GM23248 (cell line): ENCODE measurements around the gene GABRR3. TPM values are rescaled to one million over a fixed set of nuclear protein-coding genes. Genes with fewer than 3 reads are reported as not detected.

Experiments used
- DNase-seq: peaks from one replicate; pipeline ENCODE4 v3.0.0-alpha.2; 2015
- H2AFZ ChIP-seq: fragments of 200-600 bp; sonication (generic); 2 replicates; pipeline ENCODE4 v1.6.1; 2016; ENCODE audit warnings: antibody characterized with exemption
- H3F3A ChIP-seq: fragments of 200-600 bp; sonication (generic); 2 replicates; pipeline ENCODE4 v1.6.1; 2016; ENCODE audit warnings: mild to moderate bottlenecking, antibody characterized with exemption, mixed run types; ENCODE audit not compliant: insufficient read depth
- H3K27ac ChIP-seq: fragments of 200-600 bp; sonication (generic); 2 replicates; pipeline ENCODE4 v1.5.1; 2016; ENCODE audit warnings: mild to moderate bottlenecking
- H3K27me3 ChIP-seq: fragments of 200-600 bp; sonication (generic); replicated peaks from 2 replicates; pipeline ENCODE4 v1.6.1; 2016; ENCODE audit warnings: mild to moderate bottlenecking; ENCODE audit not compliant: insufficient read depth
- H3K36me3 ChIP-seq: fragments of 200-600 bp; sonication (generic); 2 replicates; pipeline ENCODE4 v1.6.1; 2016; ENCODE audit warnings: low read depth, mild to moderate bottlenecking
- H3K4me1 ChIP-seq: fragments of 200-600 bp; sonication (generic); 2 replicates; pipeline ENCODE4 v1.6.1; 2016; ENCODE audit warnings: mild to moderate bottlenecking; ENCODE audit not compliant: insufficient read depth
- H3K4me2 ChIP-seq: fragments of 200-600 bp; sonication (generic); one replicate; pipeline ENCODE4 v1.6.1; 2016; ENCODE audit warnings: mild to moderate bottlenecking; ENCODE audit not compliant: unreplicated experiment
- H3K4me3 ChIP-seq: fragments of 200-600 bp; sonication (generic); 2 replicates; pipeline ENCODE4 v1.5.1; 2016; ENCODE audit warnings: mild to moderate bottlenecking
- H3K79me2 ChIP-seq: fragments of 200-600 bp; sonication (generic); 2 replicates; pipeline ENCODE4 v1.6.1; 2016; ENCODE audit warnings: mild to moderate bottlenecking; ENCODE audit not compliant: insufficient read depth
- H3K9ac ChIP-seq: fragments of 200-600 bp; sonication (generic); 2 replicates; pipeline ENCODE4 v1.6.1; 2016; ENCODE audit warnings: mild to moderate bottlenecking
- H3K9me2 ChIP-seq: fragments of 200-600 bp; sonication (generic); 2 replicates; pipeline ENCODE4 v1.6.1; 2016; ENCODE audit warnings: mixed run types, mild to moderate bottlenecking, moderate library complexity; ENCODE audit not compliant: insufficient read depth
- H3K9me3 ChIP-seq: fragments of 200-600 bp; sonication (generic); one replicate; pipeline ENCODE4 v1.6.1; 2017; ENCODE audit warnings: low read depth
- H4K20me1 ChIP-seq: fragments of 200-600 bp; sonication (generic); 2 replicates; pipeline ENCODE4 v1.6.0; 2016; ENCODE audit not compliant: insufficient read depth
- EZH2 ChIP-seq: fragments of 200-600 bp; sonication (generic); IDR thresholded peaks from 2 replicates; pipeline ENCODE4 v1.6.1; 2018; ENCODE audit warnings: antibody characterized with exemption, mild to moderate bottlenecking; ENCODE audit not compliant: insufficient read depth, poor library complexity, severe bottlenecking
- EZH2phosphoT487 ChIP-seq: fragments of 200-600 bp; sonication (generic); IDR thresholded peaks from 2 replicates; pipeline ENCODE4 v1.6.1; 2018; ENCODE audit warnings: antibody characterized with exemption, moderate library complexity, mild to moderate bottlenecking, low read depth; ENCODE audit not compliant: insufficient read depth
- WGBS, 2 experiments: methylation state at CpG; one replicate each; pipeline ENCODE4 v1.1.6; 2015 to 2017; ENCODE audit warnings: low lambda C conversion rate in 2 of 2, low coverage in 1 of 2; ENCODE audit errors: missing lambda C conversion rate in 2 of 2; 5-methylcytosine and 5-hydroxymethylcytosine counted together
- in situ Hi-C: fragments of 300-500 bp; cut with MboI; formaldehyde crosslinking; loops from 2 replicates; pipeline ENCODE4 v1.15.0; 2020
- polyA plus RNA-seq: library from polyadenylated mRNA; unstranded; fragments of >200 nt; fragmentation: Nextera tagmentation; extraction: Ambion mirVana; gene quantifications from 2 replicates; pipeline ENCODE4 v1.2.1, GENCODE V29; 2016
- total RNA-seq: library from RNA; depleted of rRNA; stranded (reverse); fragments of >200 nt; shearing (Covaris generic); gene quantifications from 2 replicates; pipeline ENCODE4 v1.2.3, GENCODE V29; 2014

Gene GABRR3
- total and polyA plus RNA-seq, 2 experiments from 2014 or later, result not detected

GRCh38 chr3:98003306-98003969 is 31.7 kb downstream of the GABRR3 start:
- Histone ChIP-seq H3K9me2 (no peaks in the 10 kb centered on the region), H3K36me3 (no peaks in the 10 kb centered on the region), H3K79me2 (no peaks in the 10 kb centered on the region), H3K27me3 (no peaks in the 10 kb centered on the region; the same call in 1 of the 2 replicates), H3K4me1 (no peaks in the 10 kb centered on the region), H3K27ac (no peak overlapping the region), H3K4me3 (no peak overlapping the region), H2AFZ (no peak overlapping the region), H3K9ac (no peak overlapping the region), H3K4me2 (no peak overlapping the region), H3K9me3 (no peaks in the 10 kb centered on the region), H4K20me1 (no peaks in the 10 kb centered on the region), H3F3A (no peaks in the 10 kb centered on the region)
- DNase-seq, result no peak
- in situ Hi-C loops, result no loop called here
- WGBS, 2 experiments, result 30 to 35% methylated on average over 2 of the region's 2 CpGs
- no peak for TF ChIP-seq EZH2phosphoT487
- TF ChIP-seq EZH2, result no peak

- TF ChIP-seq EZH2phosphoT487 (no peak), EZH2 (no peak)
- Histone ChIP-seq H3K9ac (no peak overlapping the region), H3K4me3 (no peak overlapping the region), H3K36me3 (no peaks in the 10 kb centered on the region), H4K20me1 (no peaks in the 10 kb centered on the region), H3K4me2 (no peak overlapping the region), H3K79me2 (no peaks in the 10 kb centered on the region), H3K27me3 (no peaks in the 10 kb centered on the region; the same call in 1 of the 2 replicates), H2AFZ (no peak overlapping the region), H3K9me2 (no peaks in the 10 kb centered on the region), H3K4me1 (no peaks in the 10 kb centered on the region), H3K9me3 (no peaks in the 10 kb centered on the region), H3K27ac (no peak overlapping the region), H3F3A (no peaks in the 10 kb centered on the region)
- WGBS, 2 experiments, result 73 to 86% methylated on average over 1 of the region's 1 CpG
- no peak for DNase-seq
- in situ Hi-C loops, result no loop called here
Observed at GRCh38 chr3:98002717-98003116, 32.4 kb downstream of the GABRR3 start.

- 8 to 9% methylated on average over 1 of the region's 1 CpG for WGBS, 2 experiments
Observed at GRCh38 chr3:97999994-98000393, 35.1 kb downstream of the GABRR3 start.

GRCh38 chr3:97999103-97999502 is 36.0 kb downstream of the GABRR3 start:
- DNase-seq, result no peak
- in situ Hi-C loops, result no loop called here
- no peaks in the 10 kb centered on the region for H3K9me3 ChIP-seq
- no peaks in the 10 kb centered on the region for H3K9me2 ChIP-seq
- no peaks in the 10 kb centered on the region for H3K36me3 ChIP-seq
- no peaks in the 10 kb centered on the region for H3K79me2 ChIP-seq
- WGBS, 2 experiments, result 53 to 55% methylated on average over 5 of the region's 5 CpGs
- H2AFZ ChIP-seq, result no peak overlapping the region
- H3K27me3 ChIP-seq, result no peaks in the 10 kb centered on the region; the same call in 1 of the 2 replicates
- no peak for TF ChIP-seq EZH2
- no peak for TF ChIP-seq EZH2phosphoT487
- H3K9ac ChIP-seq, result no peak overlapping the region
- no peaks in the 10 kb centered on the region for H3K4me1 ChIP-seq
- H3K4me3 ChIP-seq, result no peak overlapping the region
- no peaks in the 10 kb centered on the region for H4K20me1 ChIP-seq
- no peak overlapping the region for H3K27ac ChIP-seq
- H3K4me2 ChIP-seq, result no peak overlapping the region
- H3F3A ChIP-seq, result no peaks in the 10 kb centered on the region

More at GRCh38 chr3:97999994-98000393, 35.1 kb downstream of the GABRR3 start:
- Histone ChIP-seq H3K9me2 (no peaks in the 10 kb centered on the region), H3K27me3 (no peaks in the 10 kb centered on the region; the same call in 1 of the 2 replicates), H3K9me3 (no peaks in the 10 kb centered on the region), H2AFZ (no peak overlapping the region), H3K9ac (no peak overlapping the region), H3K79me2 (no peaks in the 10 kb centered on the region), H3K27ac (no peak overlapping the region), H3K36me3 (no peaks in the 10 kb centered on the region), H3F3A (no peaks in the 10 kb centered on the region), H4K20me1 (no peaks in the 10 kb centered on the region), H3K4me1 (no peaks in the 10 kb centered on the region), H3K4me3 (no peak overlapping the region), H3K4me2 (no peak overlapping the region)
- in situ Hi-C loops, result no loop called here
- TF ChIP-seq EZH2 (no peak), EZH2phosphoT487 (no peak)
- no peak for DNase-seq
